Breast epithelium (tissue), 3 donors: ENCODE results near the gene COL11A1.

Experiments used
- POLR2A ChIP-seq: fragments of 450-650 bp; IDR thresholded peaks from one replicate; pipeline ENCODE4 v1.6.1; 2016; ENCODE audit warnings: antibody characterized with exemption, mild to moderate bottlenecking, moderate library complexity
- POLR2AphosphoS5 ChIP-seq, 3 donors: sonication (generic); formaldehyde crosslinking; IDR thresholded peaks; one replicate each; pipeline ENCODE4 v1.6.1; 2017; ENCODE audit warnings: antibody characterized with exemption in 3 of 3
- TF ChIP-seq, protein P1 (sequence below), 3 donors: fragments of 450-650 bp; IDR thresholded peaks; one replicate each; pipeline ENCODE4 v1.5.1; 2016 to 2017; ENCODE audit warnings: antibody characterized with exemption in 3 of 3, mild to moderate bottlenecking in 3 of 3, moderate library complexity in 3 of 3

DNA sequence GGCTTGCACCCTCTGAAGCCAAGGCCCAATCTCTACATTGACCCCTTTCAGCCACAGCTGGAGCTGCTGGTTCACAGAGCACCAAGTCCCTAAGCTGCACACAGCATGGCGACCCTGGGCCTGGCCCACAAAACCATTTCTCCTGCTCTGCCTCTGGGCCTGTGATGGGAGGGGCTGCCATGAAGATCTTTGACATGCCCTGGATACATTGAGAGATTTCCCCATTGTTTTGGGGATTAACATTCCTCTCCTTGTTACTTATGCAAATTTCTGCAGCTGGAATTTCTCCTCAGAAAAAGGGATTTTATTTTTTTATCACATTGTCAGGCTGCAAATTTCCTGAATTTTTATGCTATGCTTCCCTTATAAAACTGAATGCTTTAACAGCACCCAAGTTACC is 235.8 kb downstream of the COL11A1 start:
- TF ChIP-seq, protein P1, sequence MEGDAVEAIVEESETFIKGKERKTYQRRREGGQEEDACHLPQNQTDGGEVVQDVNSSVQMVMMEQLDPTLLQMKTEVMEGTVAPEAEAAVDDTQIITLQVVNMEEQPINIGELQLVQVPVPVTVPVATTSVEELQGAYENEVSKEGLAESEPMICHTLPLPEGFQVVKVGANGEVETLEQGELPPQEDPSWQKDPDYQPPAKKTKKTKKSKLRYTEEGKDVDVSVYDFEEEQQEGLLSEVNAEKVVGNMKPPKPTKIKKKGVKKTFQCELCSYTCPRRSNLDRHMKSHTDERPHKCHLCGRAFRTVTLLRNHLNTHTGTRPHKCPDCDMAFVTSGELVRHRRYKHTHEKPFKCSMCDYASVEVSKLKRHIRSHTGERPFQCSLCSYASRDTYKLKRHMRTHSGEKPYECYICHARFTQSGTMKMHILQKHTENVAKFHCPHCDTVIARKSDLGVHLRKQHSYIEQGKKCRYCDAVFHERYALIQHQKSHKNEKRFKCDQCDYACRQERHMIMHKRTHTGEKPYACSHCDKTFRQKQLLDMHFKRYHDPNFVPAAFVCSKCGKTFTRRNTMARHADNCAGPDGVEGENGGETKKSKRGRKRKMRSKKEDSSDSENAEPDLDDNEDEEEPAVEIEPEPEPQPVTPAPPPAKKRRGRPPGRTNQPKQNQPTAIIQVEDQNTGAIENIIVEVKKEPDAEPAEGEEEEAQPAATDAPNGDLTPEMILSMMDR (IDR thresholded peaks at IDR 0.05): no peak
- TF ChIP-seq POLR2A (no peak), POLR2AphosphoS5 (IDR thresholded peaks at IDR 0.05) (no peak)
